GM23338 (cell line): ENCODE measurements around the gene SARS2.

ENCODE experiments used
- CREB1 ChIP-seq: fragments of 250-450 bp; sonication (Bioruptor Pico); IDR thresholded peaks from 2 replicates; pipeline ENCODE4 v1.5.0; 2020; ENCODE audit warnings: low read depth, mild to moderate bottlenecking, moderate library complexity
- CTCF ChIP-seq, 2 experiments: fragments of 200-600 bp in 1 of 2; sonication (generic) in 1 of 2; conservative IDR thresholded peaks; 2 replicates each; pipeline versions ENCODE4 v1.5.1 to v1.6.1; 2016 to 2017; ENCODE audit warnings: antibody characterized with exemption in 2 of 2, low read depth in 2 of 2, mild to moderate bottlenecking in 2 of 2, moderate library complexity in 1 of 2
- ETS1 ChIP-seq: IDR thresholded peaks from 2 replicates; pipeline ENCODE4 v1.6.1; 2016; ENCODE audit warnings: antibody characterized with exemption
- EZH2 ChIP-seq: fragments of 200-600 bp; sonication (generic); IDR thresholded peaks from one replicate; pipeline ENCODE4 v1.8.0; 2017; ENCODE audit warnings: antibody characterized with exemption, mild to moderate bottlenecking, low read depth; ENCODE audit not compliant: unreplicated experiment
- EZH2phosphoT487 ChIP-seq: fragments of 200-600 bp; sonication (generic); IDR thresholded peaks from one replicate; pipeline ENCODE4 v1.8.1; 2018; ENCODE audit warnings: antibody characterized with exemption; ENCODE audit not compliant: unreplicated experiment
- JUNB ChIP-seq: IDR thresholded peaks from one replicate; pipeline ENCODE4 v1.6.1; 2016; ENCODE audit warnings: antibody characterized with exemption; ENCODE audit not compliant: unreplicated experiment
- NANOG ChIP-seq: IDR thresholded peaks from 2 replicates; pipeline ENCODE4 v1.6.1; 2016; ENCODE audit warnings: antibody characterized with exemption, borderline replicate concordance
- POLR2AphosphoS5 ChIP-seq: IDR thresholded peaks from 2 replicates; pipeline ENCODE4 v1.6.1; 2016; ENCODE audit warnings: antibody characterized with exemption, low read depth
- REST ChIP-seq: IDR thresholded peaks from one replicate; pipeline ENCODE4 v1.6.1; 2018; ENCODE audit warnings: antibody characterized with exemption; ENCODE audit not compliant: unreplicated experiment
- STAT1 ChIP-seq: IDR thresholded peaks from one replicate; pipeline ENCODE4 v1.6.1; 2016; ENCODE audit warnings: antibody characterized with exemption; ENCODE audit not compliant: unreplicated experiment
- ZNF114 ChIP-seq: fragments of 250-450 bp; sonication (Bioruptor Pico); IDR thresholded peaks from 2 replicates; pipeline ENCODE4 v1.5.0; 2020; ENCODE audit warnings: mild to moderate bottlenecking, moderate library complexity
- ZNF331 ChIP-seq: fragments of 250-450 bp; sonication (Bioruptor Pico); IDR thresholded peaks from 2 replicates; pipeline ENCODE4 v1.5.0; 2020; ENCODE audit warnings: low read depth, mild to moderate bottlenecking, moderate library complexity
- ZNF462 ChIP-seq: fragments of 250-450 bp; sonication (Bioruptor Pico); IDR thresholded peaks from 2 replicates; pipeline ENCODE4 v1.5.0; 2020; ENCODE audit warnings: mild to moderate bottlenecking, moderate library complexity

GRCh38 chr19:38890686-38891085 is 39.9 kb downstream of the SARS2 start:
- TF ChIP-seq CTCF (conservative IDR thresholded peaks at IDR 0.05; ENCODE audit: low read depth in 2 of 2) (no peak), ZNF114 (CRISPR knock-in tag) (no peak), POLR2AphosphoS5 (no peak), EZH2phosphoT487 (no peak), EZH2 (no peak), CREB1 (CRISPR knock-in tag) (no peak), ETS1 (no peak), REST (no peak), STAT1 (no peak), ZNF331 (CRISPR knock-in tag) (no peak), JUNB (no peak), ZNF462 (CRISPR knock-in tag) (no peak), NANOG (no peak)
